Fibroblast of lung (primary cell): ENCODE results near the gene LRRC8E.

Source experiments
- EZH2 ChIP-seq: IDR thresholded peaks from 2 replicates; pipeline ENCODE4 v1.5.1; 2012; ENCODE audit warnings: low read length, control low read depth, mild to moderate bottlenecking; ENCODE audit errors: missing control alignments
- TF ChIP-seq, protein P1 (sequence below), 2 donors: IDR thresholded peaks in 1 of 2; conservative IDR thresholded peaks in 1 of 2; 1 replicate in 1 of 2; 2 replicates in 1 of 2; pipeline ENCODE4 v1.5.1; 2011 to 2012; ENCODE audit warnings: low read length in 2 of 2, control low read depth in 1 of 2, inconsistent platforms in 1 of 2, low read depth in 1 of 2, mild to moderate bottlenecking in 1 of 2

DNA sequence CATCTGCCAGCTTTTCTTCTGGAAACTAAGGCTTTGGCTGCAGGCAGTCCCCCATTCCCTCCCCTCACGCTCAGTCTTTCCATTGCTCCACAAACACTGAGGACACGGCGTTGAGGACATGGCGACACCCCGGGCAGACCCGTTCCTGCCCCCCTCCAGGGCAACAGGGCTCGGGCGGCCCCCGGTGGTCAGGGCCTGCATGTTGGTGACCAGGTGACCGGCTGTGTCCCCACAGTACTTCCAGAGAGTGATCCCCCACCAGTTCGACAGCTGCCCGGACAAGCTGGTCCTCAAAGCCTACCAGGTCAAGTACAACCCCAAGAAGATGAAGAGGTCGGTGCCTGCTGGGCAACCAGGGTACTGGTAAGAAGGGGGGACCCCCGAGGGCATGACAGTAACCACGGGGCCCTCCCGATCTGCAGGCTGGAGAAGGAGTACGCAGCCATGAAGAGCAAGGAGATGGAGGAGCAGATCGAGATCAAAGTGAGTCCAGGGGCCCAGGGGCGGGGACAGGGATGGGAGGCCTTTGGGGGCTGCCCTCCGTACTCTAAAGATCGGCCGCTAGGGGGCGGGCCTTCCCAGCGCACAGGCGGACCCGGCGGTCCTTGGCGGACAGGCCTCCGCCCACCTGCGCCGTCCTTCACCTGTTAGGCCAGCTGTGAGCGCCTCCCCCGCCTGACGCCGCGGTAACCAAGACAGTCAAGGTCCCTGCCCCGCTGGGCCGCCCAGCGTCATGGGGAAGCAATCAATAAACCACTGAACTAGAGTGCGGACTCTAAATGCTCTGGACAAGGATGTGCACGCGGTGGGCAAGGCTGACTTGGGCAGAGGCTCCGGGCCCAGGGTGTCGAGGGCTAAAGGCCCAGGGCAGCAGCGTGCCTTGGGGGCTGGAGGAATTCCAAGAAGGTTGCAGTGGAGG, 35.2 kb upstream of the LRRC8E start:
- no peak for TF ChIP-seq EZH2
- TF ChIP-seq, protein P1, sequence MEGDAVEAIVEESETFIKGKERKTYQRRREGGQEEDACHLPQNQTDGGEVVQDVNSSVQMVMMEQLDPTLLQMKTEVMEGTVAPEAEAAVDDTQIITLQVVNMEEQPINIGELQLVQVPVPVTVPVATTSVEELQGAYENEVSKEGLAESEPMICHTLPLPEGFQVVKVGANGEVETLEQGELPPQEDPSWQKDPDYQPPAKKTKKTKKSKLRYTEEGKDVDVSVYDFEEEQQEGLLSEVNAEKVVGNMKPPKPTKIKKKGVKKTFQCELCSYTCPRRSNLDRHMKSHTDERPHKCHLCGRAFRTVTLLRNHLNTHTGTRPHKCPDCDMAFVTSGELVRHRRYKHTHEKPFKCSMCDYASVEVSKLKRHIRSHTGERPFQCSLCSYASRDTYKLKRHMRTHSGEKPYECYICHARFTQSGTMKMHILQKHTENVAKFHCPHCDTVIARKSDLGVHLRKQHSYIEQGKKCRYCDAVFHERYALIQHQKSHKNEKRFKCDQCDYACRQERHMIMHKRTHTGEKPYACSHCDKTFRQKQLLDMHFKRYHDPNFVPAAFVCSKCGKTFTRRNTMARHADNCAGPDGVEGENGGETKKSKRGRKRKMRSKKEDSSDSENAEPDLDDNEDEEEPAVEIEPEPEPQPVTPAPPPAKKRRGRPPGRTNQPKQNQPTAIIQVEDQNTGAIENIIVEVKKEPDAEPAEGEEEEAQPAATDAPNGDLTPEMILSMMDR (conservative IDR thresholded peaks at IDR 0.05 in 1 of 2, IDR thresholded peaks at IDR 0.05 in 1 of 2; ENCODE audit: low read depth in 1 of 2, low read length in 2 of 2), result peak; percentile 62
